GM21381 (cell line): ENCODE measurements around the gene FMN1.

Experiments
- ATAC-seq: cut with Tn5 transposase; IDR thresholded peaks from one replicate; pipeline ENCODE4 v1.9.1; 2021; ENCODE audit warnings: mild to moderate bottlenecking, moderate library complexity; ENCODE audit not compliant: unreplicated experiment

FMN1 gene

GRCh38 chr15:33200444-33200843, 5.9 kb upstream of the FMN1 start:
- no peak for ATAC-seq

DNA sequence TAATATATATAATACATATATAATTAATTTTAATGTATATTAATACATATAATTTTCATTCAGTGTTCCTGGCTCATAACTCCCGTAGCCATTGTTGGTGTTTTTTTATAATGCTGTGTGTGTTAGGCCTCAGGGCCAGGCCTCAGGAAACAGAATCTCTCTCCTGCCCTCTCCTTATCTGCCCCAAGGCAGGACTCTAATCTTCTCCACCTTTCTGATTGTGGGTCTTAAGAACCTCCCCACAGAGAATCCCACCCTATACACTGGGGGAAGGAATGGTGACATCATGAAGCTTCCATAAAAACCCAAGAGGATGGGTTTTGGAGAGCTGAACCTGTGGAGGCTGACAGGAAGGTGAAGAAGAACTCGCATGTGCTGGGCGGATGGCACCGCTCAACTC, 4.0 kb upstream of the FMN1 start:
- no peak for ATAC-seq

GRCh38 chr15:33197636-33198035, 3.1 kb upstream of the FMN1 start:
- no peak for ATAC-seq

- no peak for ATAC-seq
Measured at GRCh38 chr15:33194237-33194636, 277 bp downstream of the FMN1 start.

- no peak for ATAC-seq
Measured at GRCh38 chr15:33191591-33191990, 2.9 kb downstream of the FMN1 start.

- no peak for ATAC-seq
Measured at GRCh38 chr15:33190539-33190938, 4.0 kb downstream of the FMN1 start.

DNA sequence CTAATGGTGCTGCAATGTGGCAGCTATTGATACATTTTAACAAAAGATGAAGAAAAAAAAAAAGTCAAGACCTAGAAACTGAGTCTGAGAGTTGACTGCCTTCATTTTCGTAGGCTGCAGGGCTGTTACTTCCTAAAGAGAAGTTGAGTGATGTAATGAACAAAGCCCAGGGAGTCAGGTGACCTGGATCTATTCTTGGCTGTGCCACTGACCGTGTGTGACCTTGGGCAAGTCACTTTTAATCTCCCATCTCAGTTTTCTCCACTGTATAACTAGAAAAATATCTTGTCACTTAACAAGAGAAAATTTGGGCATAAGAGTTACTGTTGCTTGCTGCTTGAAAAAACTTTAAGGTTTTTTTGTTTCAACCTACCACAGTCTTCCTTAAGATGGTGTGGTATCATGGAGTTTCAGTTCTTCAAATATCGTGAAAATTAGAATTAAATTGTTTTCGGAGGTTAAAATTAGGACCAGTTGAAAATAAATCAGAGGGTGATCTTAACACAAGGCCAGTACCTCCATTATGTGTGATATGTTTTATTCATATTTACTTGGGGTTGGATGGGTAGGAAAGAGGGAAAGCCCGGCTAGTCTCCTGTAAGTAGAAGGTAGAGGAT, 5.8 kb downstream of the FMN1 start:
- ATAC-seq, result peak; percentile 61

- ATAC-seq, result no peak
Measured at GRCh38 chr15:33188159-33188558, 6.4 kb downstream of the FMN1 start.

- no peak for ATAC-seq
Measured at GRCh38 chr15:33183334-33183733, 11.2 kb downstream of the FMN1 start.

- ATAC-seq, result no peak
Measured at GRCh38 chr15:33182926-33183325, 11.6 kb downstream of the FMN1 start.

DNA sequence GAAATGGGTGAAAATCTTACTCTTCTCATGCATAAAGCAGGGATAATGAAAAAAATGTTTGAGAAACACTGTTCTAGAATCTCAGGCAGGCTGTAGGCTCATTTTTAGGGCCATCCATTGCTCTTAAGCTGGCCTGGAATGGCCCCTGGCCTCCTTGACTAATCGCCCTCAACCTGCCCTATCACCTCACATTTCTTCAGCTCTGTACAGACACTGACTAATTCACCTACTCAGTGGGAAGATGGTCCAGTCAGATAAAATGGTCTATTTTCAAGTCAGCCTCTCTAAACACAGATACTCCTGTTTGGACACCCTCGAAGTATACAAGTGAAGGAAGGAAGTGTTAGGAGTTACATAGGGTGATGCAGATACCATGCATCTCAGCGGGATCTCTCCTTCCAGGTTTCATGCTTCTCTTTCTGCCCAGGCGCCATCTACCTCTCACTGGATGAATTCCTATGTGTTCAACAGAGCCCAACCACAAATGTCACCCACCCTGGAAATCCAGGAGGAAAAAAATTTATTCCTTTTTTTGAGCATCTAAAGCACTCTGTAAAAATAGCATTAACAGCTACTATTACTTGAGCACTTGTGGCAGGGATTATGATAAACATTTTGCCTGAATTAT, 12.1 kb downstream of the FMN1 start:
- no peak for ATAC-seq

DNA sequence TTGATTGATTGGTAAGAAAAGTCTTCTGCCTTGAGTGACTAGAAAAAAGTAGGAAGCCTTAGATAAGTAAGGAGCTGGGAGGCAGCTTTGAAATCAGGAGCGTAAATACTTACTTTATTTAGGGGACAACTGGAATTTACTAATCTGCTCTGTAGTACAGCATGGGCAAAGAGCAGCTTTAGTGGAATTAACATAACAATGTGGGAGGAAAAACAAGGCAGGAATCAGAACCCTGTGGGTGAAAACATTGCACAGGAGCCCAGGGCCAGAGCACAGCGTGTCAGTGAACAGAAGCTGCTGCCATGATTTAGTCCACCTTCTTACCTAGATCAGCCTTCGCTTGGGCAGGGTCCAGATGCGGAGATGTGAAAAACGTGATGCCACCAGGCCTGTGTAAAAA, 14.6 kb downstream of the FMN1 start:
- no peak for ATAC-seq

DNA sequence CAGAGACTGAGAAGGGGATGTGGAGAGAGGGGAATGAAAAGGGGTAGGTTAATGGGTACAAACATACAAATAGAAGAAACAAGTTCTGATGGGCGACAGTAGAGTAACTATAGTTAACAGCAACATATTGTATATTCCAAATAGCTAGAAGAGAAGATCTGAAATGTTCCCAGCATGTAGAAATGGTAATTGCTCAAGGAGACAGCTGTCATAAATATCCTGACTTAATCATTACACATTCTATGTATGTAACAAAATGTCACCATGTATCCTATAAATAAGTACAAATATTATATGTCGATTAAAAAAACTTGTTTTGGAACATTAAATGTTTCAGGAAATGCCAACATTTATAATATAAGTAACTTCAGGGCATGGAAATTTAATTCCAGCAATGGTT, 23.3 kb downstream of the FMN1 start:
- ATAC-seq, result no peak

DNA sequence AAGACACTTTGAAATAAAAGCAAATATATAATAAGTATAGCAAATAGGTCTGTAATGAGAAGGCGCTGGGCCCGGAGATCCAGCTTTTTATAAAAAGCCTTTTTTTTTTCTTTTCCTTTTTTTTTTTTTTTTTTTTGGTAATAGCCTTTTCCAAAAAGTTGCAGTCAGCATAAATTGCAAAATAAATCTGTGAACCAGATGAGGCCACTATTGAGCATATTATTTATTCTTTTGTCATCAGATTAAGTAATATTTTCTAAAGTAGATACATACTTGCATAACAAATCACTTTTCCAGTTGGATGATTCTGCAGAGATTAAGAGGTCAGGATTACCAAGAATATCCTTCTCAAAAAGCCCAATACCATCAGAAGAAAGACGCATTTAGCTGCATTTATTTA, 24.9 kb downstream of the FMN1 start:
- ATAC-seq, result no peak

- ATAC-seq, result no peak
Measured at GRCh38 chr15:33168444-33168843, 26.1 kb downstream of the FMN1 start.

GRCh38 chr15:33163816-33164215, 30.7 kb downstream of the FMN1 start:
- ATAC-seq, result no peak

- ATAC-seq, result no peak
Measured at GRCh38 chr15:33161209-33161608, 33.3 kb downstream of the FMN1 start.

GRCh38 chr15:33160581-33161165, 33.8 kb downstream of the FMN1 start:
- ATAC-seq, result no peak

DNA sequence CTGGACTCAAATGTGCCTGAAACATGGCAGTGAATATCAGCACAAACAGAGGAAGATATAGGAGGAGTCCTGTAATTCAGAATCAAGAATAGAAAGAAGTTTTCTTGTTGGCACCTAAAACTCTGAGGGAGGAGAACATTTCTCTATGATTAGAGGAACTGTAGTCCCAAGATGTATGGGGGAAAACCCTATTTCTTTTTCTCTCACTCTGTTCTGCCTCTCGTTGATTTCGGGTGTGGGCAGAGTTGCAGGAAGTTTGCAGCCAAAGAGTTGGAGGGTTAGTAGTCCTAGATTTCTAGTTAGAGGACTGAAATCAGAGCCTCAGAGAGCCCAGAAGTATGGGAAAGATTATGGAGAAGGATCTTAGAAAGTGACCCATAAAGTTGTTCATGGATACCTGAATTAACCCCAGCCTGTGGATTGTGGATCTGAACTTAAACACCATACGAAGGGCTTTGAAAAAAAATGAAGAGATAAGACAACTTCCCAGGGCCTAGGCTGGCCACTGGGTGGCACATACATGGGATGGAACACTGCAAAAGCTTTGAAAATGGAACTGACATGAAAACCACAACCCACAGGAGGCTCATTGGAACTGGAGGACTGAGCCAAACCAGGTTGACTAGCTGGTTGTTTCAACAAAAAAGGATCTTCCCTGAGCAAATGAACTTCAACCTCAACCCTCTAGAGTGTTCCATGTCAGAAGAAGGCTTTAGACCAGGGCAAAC, 34.6 kb downstream of the FMN1 start:
- ATAC-seq, result no peak

DNA sequence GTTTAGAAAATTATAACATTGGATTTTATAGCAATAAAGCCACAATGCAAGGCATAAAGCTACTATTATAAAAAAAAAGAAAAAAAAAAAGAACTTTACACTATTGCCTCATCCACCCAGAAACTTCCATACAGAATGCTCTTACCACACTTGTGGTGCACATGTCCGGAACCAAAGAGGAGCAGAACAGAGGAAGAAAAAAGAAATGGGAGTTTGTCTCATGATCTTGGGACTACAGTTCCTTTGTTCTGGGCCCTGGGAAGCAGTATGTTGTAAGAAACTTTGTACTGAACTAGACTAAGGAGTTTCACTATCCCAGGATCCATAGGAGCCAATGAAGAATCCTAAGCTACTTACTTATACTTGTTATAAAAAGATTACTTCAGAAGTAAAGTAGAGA, 36.1 kb downstream of the FMN1 start:
- ATAC-seq, result no peak

DNA sequence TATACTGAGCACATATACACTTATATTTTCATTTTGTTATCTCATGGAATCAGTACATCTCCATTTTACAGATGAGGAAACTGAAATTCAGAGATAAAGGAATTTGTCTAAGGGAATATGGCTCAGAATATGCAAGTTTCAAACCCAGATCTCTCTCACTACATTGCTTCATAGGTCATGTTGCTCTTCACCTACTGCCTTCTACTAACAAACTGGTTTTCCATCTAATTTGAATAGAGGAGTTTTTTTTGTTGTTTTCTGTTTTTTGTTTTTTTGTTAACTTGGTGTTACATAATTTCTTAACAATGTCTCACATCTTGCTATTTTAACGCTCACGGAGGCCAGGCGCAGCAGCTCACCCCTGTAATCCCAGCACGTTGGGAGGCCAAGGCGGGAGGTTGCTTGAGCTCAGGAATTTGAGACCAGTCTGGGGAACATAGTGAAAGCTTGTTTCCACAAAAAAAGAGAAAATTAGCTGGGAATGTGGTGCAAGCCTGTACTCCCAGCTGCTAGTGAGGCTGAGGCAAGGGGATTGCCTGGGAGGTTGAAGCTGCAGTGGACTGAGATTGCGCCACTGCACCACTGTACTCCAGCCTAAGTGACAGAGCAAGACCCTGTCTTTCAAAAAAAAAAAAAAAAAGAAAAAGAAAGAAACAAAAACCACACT, 37.0 kb downstream of the FMN1 start:
- no peak for ATAC-seq
